Muscle layer of duodenum (tissue), 2 donors: Measurements from ENCODE around the gene ADAMTSL2.

Source experiments
- H3K27ac ChIP-seq: one replicate; pipeline ENCODE4 v1.7.0; 2013; ENCODE audit warnings: mild to moderate bottlenecking, low read length
- H3K27me3 ChIP-seq: one replicate; pipeline ENCODE4 v1.7.0; 2013; ENCODE audit warnings: low read depth, mild to moderate bottlenecking, control low read depth, low read length
- H3K36me3 ChIP-seq, 2 donors: one replicate each; pipeline ENCODE4 v1.7.0; 2013; ENCODE audit warnings: low read length in 2 of 2, control low read depth in 1 of 2, mild to moderate bottlenecking in 1 of 2; ENCODE audit not compliant: insufficient read depth in 2 of 2, control insufficient read depth in 1 of 2
- H3K4me1 ChIP-seq, 2 donors: one replicate each; pipeline ENCODE4 v1.7.0; 2013; ENCODE audit warnings: low read length in 2 of 2, mild to moderate bottlenecking in 2 of 2, control low read depth in 1 of 2, moderate library complexity in 1 of 2; ENCODE audit not compliant: insufficient read depth in 2 of 2, control insufficient read depth in 1 of 2
- H3K4me3 ChIP-seq, 2 donors: one replicate each; pipeline ENCODE4 v1.7.0; 2013; ENCODE audit warnings: low read length in 2 of 2, low read depth in 1 of 2, mild to moderate bottlenecking in 1 of 2
- H3K9me3 ChIP-seq, 2 donors: one replicate each; pipeline ENCODE4 v1.7.0; 2013; ENCODE audit warnings: low read length in 2 of 2, control low read depth in 1 of 2, mild to moderate bottlenecking in 1 of 2; ENCODE audit not compliant: control insufficient read depth in 1 of 2
- donor health status: healthy.

Gene ADAMTSL2

DNA sequence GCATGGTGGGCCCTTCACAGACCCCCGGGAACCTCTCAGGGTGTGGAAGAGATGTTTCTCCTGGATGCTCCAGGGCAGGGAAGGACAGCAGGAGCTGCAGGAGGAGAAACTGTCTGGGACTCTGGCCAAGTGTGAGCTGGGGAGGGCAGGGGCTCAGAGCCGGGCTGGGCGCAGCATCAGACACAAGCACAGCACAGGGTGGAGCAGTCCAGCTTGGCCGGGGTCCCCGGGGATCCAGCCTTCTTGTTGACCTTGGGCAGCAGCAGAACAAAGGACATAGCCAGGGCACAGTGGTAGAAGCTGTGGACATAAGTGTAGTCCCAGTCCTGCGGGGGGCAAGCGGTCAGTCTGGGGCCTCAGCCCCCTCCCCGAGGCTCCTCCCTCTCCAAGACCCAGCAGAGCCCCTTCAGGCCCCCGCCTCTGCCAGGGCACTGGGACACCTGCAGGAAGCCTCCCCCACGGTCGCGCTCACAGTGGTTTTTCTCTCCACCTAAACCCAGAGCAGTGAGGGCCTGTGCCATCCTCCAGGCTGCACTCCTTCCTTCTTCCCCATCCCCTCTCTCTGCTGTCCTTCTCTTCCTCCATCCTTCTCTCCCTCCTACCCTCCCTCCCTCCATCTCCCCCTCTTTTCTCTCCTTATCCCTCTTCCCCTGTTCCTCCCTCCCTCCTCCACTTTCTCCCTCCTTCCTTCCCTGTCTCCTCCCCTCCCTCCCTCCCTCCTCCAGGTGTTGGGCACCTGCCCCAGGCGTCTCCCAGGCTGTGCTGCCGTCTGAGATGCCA, 19.9 kb upstream of the ADAMTSL2 start:
- no peaks in the 10 kb centered on the region for H3K36me3 ChIP-seq
- H3K4me3 ChIP-seq = no peak overlapping the region
- H3K27me3 ChIP-seq = no peaks in the 10 kb centered on the region
- no peaks in the 10 kb centered on the region for H3K9me3 ChIP-seq
- H3K4me1 ChIP-seq = peaks cover 0 to 3% of the 10 kb centered on the region in 2 donors
- H3K27ac ChIP-seq = no peak overlapping the region

DNA sequence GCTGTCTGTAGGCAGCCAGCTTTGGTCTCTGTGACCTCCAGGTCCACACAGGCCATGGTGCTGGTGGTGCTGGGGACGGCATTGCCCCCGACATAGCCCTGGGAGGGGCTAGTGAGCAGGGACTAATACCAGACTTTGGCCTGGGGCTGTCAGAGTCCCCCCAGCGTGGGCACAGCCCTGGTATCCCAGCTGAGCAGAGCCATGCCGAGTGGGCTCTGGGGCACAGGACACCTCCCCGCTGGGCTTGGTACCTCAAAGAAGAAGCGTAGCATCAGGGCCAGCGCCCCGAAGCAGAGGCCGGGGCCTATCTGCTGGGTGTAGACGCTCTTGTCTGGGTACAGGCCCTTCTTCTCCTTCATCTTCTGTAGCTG, 19.3 kb upstream of the ADAMTSL2 start:
- Histone ChIP-seq H3K4me3 (no peak overlapping the region), H3K36me3 (no peaks in the 10 kb centered on the region), H3K4me1 (no peaks in the 10 kb centered on the region), H3K27ac (no peak overlapping the region), H3K9me3 (no peaks in the 10 kb centered on the region), H3K27me3 (no peaks in the 10 kb centered on the region)

GRCh38 chr9:133515615-133516255, 18.8 kb upstream of the ADAMTSL2 start:
- Histone ChIP-seq H3K27ac (no peak overlapping the region), H3K4me1 (no peaks in the 10 kb centered on the region), H3K36me3 (no peaks in the 10 kb centered on the region), H3K4me3 (no peak overlapping the region), H3K9me3 (no peaks in the 10 kb centered on the region), H3K27me3 (no peaks in the 10 kb centered on the region)

- Histone ChIP-seq H3K36me3 (no peaks in the 10 kb centered on the region), H3K27ac (no peak overlapping the region), H3K27me3 (no peaks in the 10 kb centered on the region), H3K9me3 (no peaks in the 10 kb centered on the region), H3K4me3 (no peak overlapping the region), H3K4me1 (no peaks in the 10 kb centered on the region)
Measured at GRCh38 chr9:133516256-133516960, 18.1 kb upstream of the ADAMTSL2 start.

DNA sequence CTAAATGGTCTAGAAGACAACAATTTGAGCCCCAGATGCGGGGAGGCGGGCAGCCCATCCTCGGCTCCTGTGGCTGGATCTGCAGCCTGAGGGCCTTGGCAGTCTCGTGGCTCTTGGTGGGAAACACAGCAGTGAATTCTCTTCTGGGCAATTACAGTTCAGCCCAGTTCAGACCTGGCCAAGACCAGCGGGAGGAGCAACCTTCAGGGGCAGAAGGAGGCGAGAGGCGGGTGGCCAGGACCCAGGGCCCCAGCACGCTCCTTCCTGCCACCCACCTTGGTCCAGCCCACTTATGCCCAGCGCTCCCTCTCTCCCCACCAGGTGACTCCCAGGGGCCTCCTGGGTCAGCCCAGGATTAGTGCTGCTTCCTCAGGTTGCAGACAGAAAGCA, 17.5 kb upstream of the ADAMTSL2 start:
- no peaks in the 10 kb centered on the region for H3K27me3 ChIP-seq

GRCh38 chr9:133517711-133518110, 16.8 kb upstream of the ADAMTSL2 start:
- H3K27ac ChIP-seq = no peak overlapping the region
- H3K36me3 ChIP-seq = no peaks in the 10 kb centered on the region
- H3K4me1 ChIP-seq = no peaks in the 10 kb centered on the region
- no peaks in the 10 kb centered on the region for H3K27me3 ChIP-seq
- no peak overlapping the region for H3K4me3 ChIP-seq
- no peaks in the 10 kb centered on the region for H3K9me3 ChIP-seq

More for the DNA sequence above, 17.5 kb upstream of the ADAMTSL2 start:
- Histone ChIP-seq H3K36me3 (no peaks in the 10 kb centered on the region), H3K9me3 (no peaks in the 10 kb centered on the region), H3K4me1 (no peaks in the 10 kb centered on the region), H3K27ac (no peak overlapping the region), H3K4me3 (no peak overlapping the region)

DNA sequence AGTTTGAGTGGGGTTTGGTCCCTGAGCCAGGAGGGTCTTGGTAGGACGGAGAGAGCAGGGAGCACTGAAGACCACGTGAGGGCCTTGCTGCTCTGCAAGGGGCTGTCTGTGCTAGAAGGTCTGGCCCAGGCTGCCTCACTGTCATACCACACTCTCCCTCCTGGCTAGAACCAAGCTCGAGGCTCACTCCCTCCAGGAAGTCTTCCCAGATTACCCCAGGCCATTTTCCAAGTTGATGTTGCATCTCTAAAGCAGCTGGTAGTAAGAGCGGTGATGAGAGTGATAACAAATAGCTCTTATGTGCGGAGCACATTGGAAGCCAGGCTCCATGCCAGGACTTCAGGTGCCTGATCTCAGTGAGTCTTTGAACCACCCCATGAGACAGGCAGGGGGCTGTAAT, 16.3 kb upstream of the ADAMTSL2 start:
- Histone ChIP-seq H3K4me1 (no peaks in the 10 kb centered on the region), H3K9me3 (no peaks in the 10 kb centered on the region), H3K36me3 (no peaks in the 10 kb centered on the region), H3K4me3 (no peak overlapping the region), H3K27me3 (no peaks in the 10 kb centered on the region), H3K27ac (no peak overlapping the region)

- Histone ChIP-seq H3K27me3 (no peaks in the 10 kb centered on the region), H3K27ac (no peak overlapping the region), H3K9me3 (no peaks in the 10 kb centered on the region), H3K4me1 (no peaks in the 10 kb centered on the region), H3K4me3 (no peak overlapping the region), H3K36me3 (no peaks in the 10 kb centered on the region)
Measured at GRCh38 chr9:133518706-133519449, 15.6 kb upstream of the ADAMTSL2 start.

GRCh38 chr9:133519693-133520092, 14.8 kb upstream of the ADAMTSL2 start:
- no peak overlapping the region for H3K27ac ChIP-seq
- H3K4me3 ChIP-seq = no peak overlapping the region
- no peaks in the 10 kb centered on the region for H3K36me3 ChIP-seq
- no peaks in the 10 kb centered on the region for H3K9me3 ChIP-seq
- H3K4me1 ChIP-seq = no peaks in the 10 kb centered on the region
- no peaks in the 10 kb centered on the region for H3K27me3 ChIP-seq

- Histone ChIP-seq H3K36me3 (no peaks in the 10 kb centered on the region), H3K9me3 (no peaks in the 10 kb centered on the region), H3K27ac (no peak overlapping the region), H3K4me1 (no peaks in the 10 kb centered on the region), H3K27me3 (no peaks in the 10 kb centered on the region), H3K4me3 (no peak overlapping the region)
Measured at GRCh38 chr9:133520121-133520835, 14.2 kb upstream of the ADAMTSL2 start.
